Effector memory CD4-positive, alpha-beta T cell (primary cell): Measurements from ENCODE around the gene TIFAB.

ENCODE experiments used
- DNase-seq, 3 donors: peaks; one replicate each; pipeline ENCODE4 v3.0.0-alpha.2; 2020
- H3K27ac ChIP-seq: 2 replicates; pipeline ENCODE4 v1.7.0; 2013; ENCODE audit warnings: mild to moderate bottlenecking, low read length, moderate library complexity; ENCODE audit not compliant: insufficient read depth, poor library complexity, severe bottlenecking
- H3K27me3 ChIP-seq: replicated peaks from 2 replicates; pipeline ENCODE4 v1.7.0; 2013; ENCODE audit warnings: mild to moderate bottlenecking, low read length; ENCODE audit not compliant: insufficient read depth, control insufficient read depth, poor library complexity, severe bottlenecking
- H3K36me3 ChIP-seq: 2 replicates; pipeline ENCODE4 v1.7.0; 2013; ENCODE audit warnings: mild to moderate bottlenecking, low read length, moderate library complexity; ENCODE audit not compliant: control insufficient read depth, insufficient read depth
- H3K4me1 ChIP-seq: 2 replicates; pipeline ENCODE4 v1.7.0; 2013; ENCODE audit warnings: low read length, mild to moderate bottlenecking; ENCODE audit not compliant: control insufficient read depth, insufficient read depth, poor library complexity, severe bottlenecking
- H3K4me3 ChIP-seq: 2 replicates; pipeline ENCODE4 v1.7.0; 2013; ENCODE audit warnings: low read length, low read depth, mild to moderate bottlenecking; ENCODE audit not compliant: insufficient read depth, poor library complexity, severe bottlenecking
- H3K9me3 ChIP-seq: 2 replicates; pipeline ENCODE4 v1.7.0; 2013; ENCODE audit warnings: mild to moderate bottlenecking, low read length, moderate library complexity; ENCODE audit not compliant: control insufficient read depth

Gene TIFAB

GRCh38 chr5:135448791-135449507 is 3.2 kb downstream of the TIFAB start:
- Histone ChIP-seq H3K27me3 (no peaks in the 10 kb centered on the region), H3K36me3 (no peaks in the 10 kb centered on the region), H3K4me3 (no peak overlapping the region), H3K27ac (no peak overlapping the region), H3K4me1 (no peaks in the 10 kb centered on the region), H3K9me3 (no peaks in the 10 kb centered on the region)
- no peak for DNase-seq

- Histone ChIP-seq H3K36me3 (no peaks in the 10 kb centered on the region), H3K27me3 (no peaks in the 10 kb centered on the region), H3K27ac (no peak overlapping the region), H3K9me3 (no peaks in the 10 kb centered on the region), H3K4me1 (no peaks in the 10 kb centered on the region), H3K4me3 (no peak overlapping the region)
- DNase-seq, result no peak
Observed at GRCh38 chr5:135448071-135448739, 3.9 kb downstream of the TIFAB start.

GRCh38 chr5:135447298-135447929 is 4.7 kb downstream of the TIFAB start, which contains the start of gene DCANP1:
TSS of gene DCANP1 (minus strand) at chr5:135447348. CDS start at chr5:135447108, 240 bp downstream.
- no peaks in the 10 kb centered on the region for H3K9me3 ChIP-seq
- no peaks in the 10 kb centered on the region for H3K27me3 ChIP-seq
- H3K4me3 ChIP-seq, result no peak within 1 kb of the TSS
- no peak for DNase-seq
- H3K4me1 ChIP-seq, result no peaks in the 10 kb centered on the region
- H3K36me3 ChIP-seq, result no peaks in the 10 kb centered on the region
- H3K27ac ChIP-seq, result no peak within 1 kb of the TSS

- Histone ChIP-seq H3K27ac (no peak overlapping the region), H3K4me1 (no peaks in the 10 kb centered on the region), H3K4me3 (no peak overlapping the region), H3K9me3 (no peaks in the 10 kb centered on the region), H3K36me3 (no peaks in the 10 kb centered on the region), H3K27me3 (no peaks in the 10 kb centered on the region)
- no peak for DNase-seq
Observed at GRCh38 chr5:135446615-135447014, 5.5 kb downstream of the TIFAB start.

- H3K27ac ChIP-seq, result no peak overlapping the region
- no peaks in the 10 kb centered on the region for H3K27me3 ChIP-seq
- no peaks in the 10 kb centered on the region for H3K36me3 ChIP-seq
- H3K9me3 ChIP-seq, result no peaks in the 10 kb centered on the region
- H3K4me3 ChIP-seq, result no peak overlapping the region
- H3K4me1 ChIP-seq, result no peaks in the 10 kb centered on the region
- DNase-seq, result no peak
Observed at GRCh38 chr5:135446206-135446605, 5.9 kb downstream of the TIFAB start.

- Histone ChIP-seq H3K9me3 (no peaks in the 10 kb centered on the region), H3K27me3 (no peaks in the 10 kb centered on the region), H3K36me3 (no peaks in the 10 kb centered on the region), H3K4me3 (no peak overlapping the region), H3K27ac (no peak overlapping the region), H3K4me1 (no peaks in the 10 kb centered on the region)
- DNase-seq, result no peak
Observed at GRCh38 chr5:135445306-135445985, 6.7 kb downstream of the TIFAB start.

GRCh38 chr5:135444881-135445280 is 7.3 kb downstream of the TIFAB start:
- Histone ChIP-seq H3K36me3 (no peaks in the 10 kb centered on the region), H3K9me3 (no peaks in the 10 kb centered on the region), H3K4me1 (no peaks in the 10 kb centered on the region), H3K4me3 (no peak overlapping the region), H3K27me3 (no peaks in the 10 kb centered on the region), H3K27ac (no peak overlapping the region)
- DNase-seq, result no peak

GRCh38 chr5:135444360-135444759 is 7.8 kb downstream of the TIFAB start:
- Histone ChIP-seq H3K4me1 (no peaks in the 10 kb centered on the region), H3K27me3 (no peaks in the 10 kb centered on the region), H3K36me3 (no peaks in the 10 kb centered on the region), H3K9me3 (no peaks in the 10 kb centered on the region), H3K27ac (no peak overlapping the region), H3K4me3 (no peak overlapping the region)
- DNase-seq, result no peak

- no peaks in the 10 kb centered on the region for H3K4me1 ChIP-seq
- H3K27ac ChIP-seq, result no peak overlapping the region
- no peak for DNase-seq
- H3K36me3 ChIP-seq, result no peaks in the 10 kb centered on the region
- H3K4me3 ChIP-seq, result no peak overlapping the region
- H3K27me3 ChIP-seq, result no peaks in the 10 kb centered on the region
- H3K9me3 ChIP-seq, result no peaks in the 10 kb centered on the region
Observed at GRCh38 chr5:135443161-135443960, 8.8 kb downstream of the TIFAB start.
